Aorta (tissue), 5 donors: ENCODE measurements around the gene IL1RAPL1. TPM values are rescaled to one million over a fixed set of nuclear protein-coding genes. Genes with fewer than 3 reads are reported as not detected.

Source experiments
- ATAC-seq: fragments of 200-7000 bp; cut with Tn5 transposase; one replicate; pipeline ENCODE4 v1.9.1; 2022; ENCODE audit warnings: moderate library complexity; ENCODE audit not compliant: low FRiP score
- DNase-seq, 2 donors: peaks; one replicate each; pipeline ENCODE4 v3.0.0-alpha.2; 2020
- H3K27ac ChIP-seq, 2 donors: one replicate each; pipeline ENCODE4 v1.5.1; 2013; ENCODE audit warnings: low read length in 2 of 2, mild to moderate bottlenecking in 2 of 2, moderate library complexity in 2 of 2, control low read depth in 1 of 2, inconsistent platforms in 1 of 2, low read depth in 1 of 2
- H3K27me3 ChIP-seq, 2 donors: one replicate each; pipeline ENCODE4 v1.6.1; 2013; ENCODE audit warnings: control low read depth in 1 of 2, low read length in 1 of 2, mild to moderate bottlenecking in 1 of 2, moderate library complexity in 1 of 2; ENCODE audit not compliant: insufficient read depth in 2 of 2, control insufficient read depth in 1 of 2
- H3K36me3 ChIP-seq, 2 donors: one replicate each; pipeline ENCODE4 v1.6.1; 2013; ENCODE audit warnings: control low read depth in 1 of 2, low read length in 1 of 2, mild to moderate bottlenecking in 1 of 2; ENCODE audit not compliant: insufficient read depth in 2 of 2, control insufficient read depth in 1 of 2
- H3K4me1 ChIP-seq, 2 donors: one replicate each; pipeline ENCODE4 v1.6.1; 2013; ENCODE audit warnings: low read length in 2 of 2, control low read depth in 1 of 2, mild to moderate bottlenecking in 1 of 2, moderate library complexity in 1 of 2; ENCODE audit not compliant: insufficient read depth in 2 of 2, control insufficient read depth in 1 of 2
- H3K4me3 ChIP-seq, 2 donors: one replicate each; pipeline ENCODE4 v1.5.1; 2013; ENCODE audit warnings: low read length in 2 of 2, control low read depth in 1 of 2, mild to moderate bottlenecking in 1 of 2
- H3K9me3 ChIP-seq: one replicate; pipeline ENCODE4 v1.6.1; 2013; ENCODE audit warnings: mild to moderate bottlenecking, low read length; ENCODE audit not compliant: control insufficient read depth
- WGBS, 2 donors: extraction: QIAGEN DNeasy Blood & Tissue Kit; methylation state at CpG; one replicate each; pipeline ENCODE4 v1.1.7; 2013; 5-methylcytosine and 5-hydroxymethylcytosine counted together
- intact Hi-C, 2 donors: fragments of 100-400 bp; cut with DNase I; formaldehyde crosslinking; loops; one replicate each; pipeline versions ENCODE4 v1.14.2 to v1.15.0; 2022
- polyA plus RNA-seq, 2 donors: library from polyadenylated mRNA; stranded (reverse); fragments of 200-250 nt; gene quantifications; one replicate each; pipeline ENCODE4 v1.2.3, GENCODE V29; 2013
- total RNA-seq, 2 donors: library from RNA; stranded (reverse); fragmentation: NEBNext Ultra II Directional; extraction: Animal tissue kit (Norgen Biotek cat#: 25700); gene quantifications; one replicate each; pipeline ENCODE4 v1.2.1, GENCODE V29; 2021
- donor health status: healthy with polysubstance abuse.
- donor health status: Bipolar disorder and iron deficiency.
- donor health status: DM: no; HTN: no; CAD: no.
- donor health status: DM: no; HTN: no; CAD: no.
- donor health status: DM: yes; HTN: yes; CAD: no.

Gene IL1RAPL1
- total and polyA plus RNA-seq, 4 donors: 0.24 to 0.26 TPM; not detected in 2

GRCh38 chrX:29143356-29143755, 556.1 kb downstream of the IL1RAPL1 start:
- Histone ChIP-seq H3K4me3 (no peak overlapping the region), H3K27ac (no peak overlapping the region), H3K36me3 (no peaks in the 10 kb centered on the region), H3K4me1 (no peaks in the 10 kb centered on the region), H3K27me3 (no peaks in the 10 kb centered on the region), H3K9me3 (no peaks in the 10 kb centered on the region)
- 76 to 96% methylated on average over 5 of the region's 5 CpGs for WGBS, 2 donors
- ATAC-seq (no peak), DNase-seq (no peak)
- intact Hi-C loops: no loop called here

DNA sequence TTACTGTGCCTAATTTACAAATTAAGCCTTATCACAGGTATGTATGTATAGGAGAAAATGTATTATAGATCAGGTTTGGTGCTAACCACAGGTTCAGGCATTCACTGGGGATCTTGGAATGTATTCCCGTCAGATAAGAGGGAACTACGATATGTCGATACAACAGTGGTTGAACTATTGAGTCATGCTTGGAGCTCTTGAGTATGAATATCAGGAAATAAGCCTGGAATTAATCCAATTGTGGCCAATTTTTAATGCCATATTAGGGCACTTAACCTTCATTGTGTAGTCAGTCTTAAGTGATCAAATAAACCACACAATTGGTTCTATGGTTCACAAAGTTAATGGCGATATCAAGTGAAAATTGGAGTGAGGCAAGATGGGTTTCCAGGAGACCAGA, 556.5 kb downstream of the IL1RAPL1 start:
- Histone ChIP-seq H3K36me3 (no peaks in the 10 kb centered on the region), H3K4me1 (no peaks in the 10 kb centered on the region), H3K27ac (no peak overlapping the region), H3K27me3 (no peaks in the 10 kb centered on the region), H3K9me3 (no peaks in the 10 kb centered on the region), H3K4me3 (no peak overlapping the region)
- no peak for ATAC-seq
- no peak for DNase-seq
- intact Hi-C loops: no loop called here
- WGBS, 2 donors: 88 to 91% methylated on average over 4 of the region's 4 CpGs

GRCh38 chrX:29145316-29145715, 558.1 kb downstream of the IL1RAPL1 start:
- 64 to 90% methylated on average over 4 of the region's 4 CpGs for WGBS, 2 donors
- ATAC-seq: no peak
- no peaks in the 10 kb centered on the region for H3K27me3 ChIP-seq
- H3K36me3 ChIP-seq: no peaks in the 10 kb centered on the region
- H3K4me1 ChIP-seq: no peaks in the 10 kb centered on the region
- no peak overlapping the region for H3K4me3 ChIP-seq
- H3K9me3 ChIP-seq: no peaks in the 10 kb centered on the region
- no peak for DNase-seq
- intact Hi-C loops: no loop called here
- no peak overlapping the region for H3K27ac ChIP-seq

- H3K27me3 ChIP-seq: no peaks in the 10 kb centered on the region
- no peak overlapping the region for H3K4me3 ChIP-seq
- H3K27ac ChIP-seq: no peak overlapping the region
- ATAC-seq: no peak
- H3K36me3 ChIP-seq: no peaks in the 10 kb centered on the region
- intact Hi-C loops: no loop called here
- WGBS, 2 donors: 60 to 62% methylated on average over 5 of the region's 5 CpGs
- H3K9me3 ChIP-seq: no peaks in the 10 kb centered on the region
- DNase-seq: no peak
- H3K4me1 ChIP-seq: no peaks in the 10 kb centered on the region
Observed at GRCh38 chrX:29148511-29148910, 561.3 kb downstream of the IL1RAPL1 start.

DNA sequence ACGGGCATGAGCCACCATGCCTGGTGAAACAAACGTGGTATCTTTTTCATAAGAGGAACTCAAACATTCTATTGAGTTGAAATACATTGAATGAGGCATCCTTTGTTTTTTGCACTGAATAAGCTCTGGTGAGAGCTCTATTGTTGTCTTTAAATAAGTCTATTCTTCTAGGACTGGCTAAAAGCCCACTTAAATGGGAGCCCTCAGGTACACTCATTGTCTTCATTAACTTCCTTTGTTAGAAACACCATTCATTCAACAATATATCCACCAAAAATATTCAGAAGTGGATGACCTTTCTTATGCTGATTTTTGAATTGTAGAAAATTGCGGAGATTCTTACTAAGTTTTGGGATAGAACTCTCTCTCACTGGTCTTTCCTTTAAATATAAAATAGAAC, 568.0 kb downstream of the IL1RAPL1 start:
- ATAC-seq: no peak

GRCh38 chrX:29172880-29173279, 585.6 kb downstream of the IL1RAPL1 start:
- ATAC-seq (no peak), DNase-seq (no peak)
- no peak overlapping the region for H3K27ac ChIP-seq
- no peaks in the 10 kb centered on the region for H3K4me1 ChIP-seq
- no peaks in the 10 kb centered on the region for H3K36me3 ChIP-seq
- 4 to 38% methylated on average over 3 of the region's 3 CpGs for WGBS, 2 donors
- intact Hi-C loops: no loop called here
- no peaks in the 10 kb centered on the region for H3K27me3 ChIP-seq
- H3K9me3 ChIP-seq: no peaks in the 10 kb centered on the region
- no peak overlapping the region for H3K4me3 ChIP-seq

More for the DNA sequence above, 568.0 kb downstream of the IL1RAPL1 start:
- 55 to 91% methylated on average over 3 of the region's 3 CpGs for WGBS, 2 donors
- Histone ChIP-seq H3K9me3 (no peaks in the 10 kb centered on the region), H3K4me1 (no peaks in the 10 kb centered on the region), H3K4me3 (no peak overlapping the region), H3K27ac (no peak overlapping the region), H3K36me3 (no peaks in the 10 kb centered on the region), H3K27me3 (no peaks in the 10 kb centered on the region)
- no peak for DNase-seq
- intact Hi-C loops: no loop called here

- H3K27me3 ChIP-seq: no peaks in the 10 kb centered on the region
- no peak for ATAC-seq
- intact Hi-C loops: no loop called here
- H3K4me3 ChIP-seq: no peak overlapping the region
- no peaks in the 10 kb centered on the region for H3K4me1 ChIP-seq
- H3K27ac ChIP-seq: no peak overlapping the region
- H3K9me3 ChIP-seq: no peaks in the 10 kb centered on the region
- 63 to 97% methylated on average over 2 of the region's 2 CpGs for WGBS, 2 donors
- no peaks in the 10 kb centered on the region for H3K36me3 ChIP-seq
- no peak for DNase-seq
Observed at GRCh38 chrX:29187264-29187663, 600.0 kb downstream of the IL1RAPL1 start.

DNA sequence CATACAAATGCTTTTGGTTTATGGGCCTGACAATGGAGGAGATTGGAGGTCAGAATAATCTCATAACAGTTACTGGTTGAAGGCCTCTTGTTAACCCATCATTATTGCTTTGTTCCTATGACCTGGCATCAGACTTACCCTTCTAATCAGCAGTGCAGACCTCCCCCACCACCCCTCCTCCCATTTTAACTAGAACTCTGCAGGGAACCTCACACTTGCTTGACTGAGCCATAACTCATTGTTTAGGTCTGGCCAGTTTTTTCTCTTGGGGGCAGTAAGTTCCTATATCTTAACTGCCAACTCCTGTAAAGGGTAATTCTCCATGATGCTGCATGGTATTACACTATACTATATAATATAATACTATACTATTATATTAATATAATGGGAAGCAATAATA, 609.3 kb downstream of the IL1RAPL1 start:
- Histone ChIP-seq H3K4me3 (no peak overlapping the region), H3K27me3 (no peaks in the 10 kb centered on the region), H3K36me3 (no peaks in the 10 kb centered on the region), H3K4me1 (no peaks in the 10 kb centered on the region), H3K27ac (no peak overlapping the region), H3K9me3 (no peaks in the 10 kb centered on the region)
- ATAC-seq (no peak), DNase-seq (no peak)
- intact Hi-C loops: no loop called here

- WGBS, 2 donors: 79 to 96% methylated on average over 4 of the region's 4 CpGs
- intact Hi-C loops: no loop called here
- DNase-seq (no peak), ATAC-seq (no peak)
- Histone ChIP-seq H3K36me3 (no peaks in the 10 kb centered on the region), H3K4me3 (no peak overlapping the region), H3K27ac (no peak overlapping the region), H3K4me1 (no peaks in the 10 kb centered on the region), H3K9me3 (no peaks in the 10 kb centered on the region), H3K27me3 (no peaks in the 10 kb centered on the region)
Observed at GRCh38 chrX:29215251-29215650, 628.0 kb downstream of the IL1RAPL1 start.
